ENCODE data around the gene CRB1. TPM values are rescaled to one million over a fixed set of nuclear protein-coding genes. Genes with fewer than 3 reads are reported as not detected.

Gene CRB1
- total and polyA plus RNA-seq, 9 of the 15 experiments (the other 6 are each of a cell fraction or from before 2014, with no cell fraction given) = 0.04 to 0.10 TPM; not detected in 7

- Histone ChIP-seq H3K27ac (ENCODE audit: extremely low read depth, low read depth, low read length) (no peak overlapping the region), H3K4me2 (ENCODE audit: insufficient read depth, low read length) (no peak overlapping the region), H3K27me3 (ENCODE audit: control insufficient read depth in 2 of 2, insufficient read depth in 2 of 2, low read length in 2 of 2) (no peaks in the 10 kb centered on the region), H3K79me2 (ENCODE audit: control insufficient read depth, insufficient read depth, low read length) (no peaks in the 10 kb centered on the region), H3K9me3 (replicated peaks; ENCODE audit: control insufficient read depth, insufficient read depth, low read depth, low read length) (no peaks in the 10 kb centered on the region), H3K4me1 (replicated peaks in 1 of 2; ENCODE audit: control insufficient read depth in 2 of 2, insufficient read depth in 2 of 2, low read length in 2 of 2) (peaks cover 0 to 2% of the 10 kb centered on the region in 2 experiments; a peak in 1 of 5 replicates), H3K9ac (ENCODE audit: insufficient read depth in 1 of 2, low read depth in 2 of 2, low read length in 2 of 2) (no peak overlapping the region), H2AFZ (ENCODE audit: low read depth, low read length) (no peak overlapping the region; the same call in 1 of the 2 replicates), H3K4me3 (no peak overlapping the region), H3K36me3 (ENCODE audit: control insufficient read depth, insufficient read depth, low read length) (no peaks in the 10 kb centered on the region), H4K20me1 (replicated peaks; ENCODE audit: control insufficient read depth, insufficient read depth, low read length) (no peaks in the 10 kb centered on the region), H3K9me1 (ENCODE audit: control insufficient read depth, insufficient read depth, low read length) (no peaks in the 10 kb centered on the region)
- 2% methylated on average over 9 of the region's 9 CpGs for WGBS (ENCODE audit: insufficient coverage, low coverage, missing lambda C conversion rate)
- FAIRE-seq (no peak), ATAC-seq (peak; percentile 59), DNase-seq (ENCODE audit: extremely low read depth in 1 of 4, low spot score in 3 of 4) (peak in 1 of 4 experiments; percentile 47)
- in situ Hi-C loops (cut with MboI) (no loop called here), intact Hi-C loops (cut with micrococcal nuclease) (loop anchor here (10.0 kb wide), 1 partner anchor 585 kb away; no protein-coding TSS in a partner anchor)
- POLR2A ChIA-PET = no interaction called here
- TF ChIP-seq TEAD4 (IDR thresholded peaks at IDR 0.05; ENCODE audit: low read length) = peak; percentile 82
- no peak for TF ChIP-seq TEAD4 (CRISPR knock-in tag; IDR thresholded peaks at IDR 0.05; ENCODE audit: borderline replicate concordance)
- no peak for TF ChIP-seq AFF1 (IDR thresholded peaks at IDR 0.05; ENCODE audit: low read depth in 1 of 2, partially characterized antibody in 2 of 2)
- TF ChIP-seq NFYB (IDR thresholded peaks at IDR 0.05; ENCODE audit: extremely low read depth, insufficient read length) = no peak
- peak; percentile 32; the same call in 1 of the 2 replicates for TF ChIP-seq NCOR1 (IDR thresholded peaks at IDR 0.05)
- TF ChIP-seq USF1 (CRISPR knock-in tag; IDR thresholded peaks at IDR 0.05) = no peak
- TF ChIP-seq NCOA4 (IDR thresholded peaks at IDR 0.05; ENCODE audit: partially characterized antibody) = no peak
- peak; percentile 65 for TF ChIP-seq TAL1 (IDR thresholded peaks at IDR 0.05)
- TF ChIP-seq TCF3 (CRISPR knock-in tag; IDR thresholded peaks at IDR 0.05) = peak; percentile 60
- TF ChIP-seq PKNOX1 (IDR thresholded peaks at IDR 0.05) = peak; percentile 35
- peak; percentile 60 for TF ChIP-seq CBFA2T2 (conservative IDR thresholded peaks at IDR 0.05)
- peak; percentile 78 for TF ChIP-seq CBFA2T3 (IDR thresholded peaks at IDR 0.05)
- TF ChIP-seq ARID1B (IDR thresholded peaks at IDR 0.05) = peak; percentile 54
- TF ChIP-seq CEBPB (tag; IDR thresholded peaks at IDR 0.05) = no peak
- BruUV-seq (replicated peaks) = no TSS peak
- CTCF ChIA-PET (ENCODE audit: low intra/inter-chr PET ratio) = no interaction called here
Measured at GRCh38 chr1:197339106-197340060, 71.3 kb downstream of the CRB1 start.
